T-helper 9 cell (primary cell): ENCODE results near the gene CHAF1B.
"Not testable (repeated sequence)": the region's sequence is repeated elsewhere in the genome, so short reads cannot be mapped to it uniquely, and the experiment has no call there.

Experiments used
- DNase-seq: peaks from one replicate; pipeline ENCODE4 v3.0.0-alpha.2; 2020

The CHAF1B gene

DNA sequence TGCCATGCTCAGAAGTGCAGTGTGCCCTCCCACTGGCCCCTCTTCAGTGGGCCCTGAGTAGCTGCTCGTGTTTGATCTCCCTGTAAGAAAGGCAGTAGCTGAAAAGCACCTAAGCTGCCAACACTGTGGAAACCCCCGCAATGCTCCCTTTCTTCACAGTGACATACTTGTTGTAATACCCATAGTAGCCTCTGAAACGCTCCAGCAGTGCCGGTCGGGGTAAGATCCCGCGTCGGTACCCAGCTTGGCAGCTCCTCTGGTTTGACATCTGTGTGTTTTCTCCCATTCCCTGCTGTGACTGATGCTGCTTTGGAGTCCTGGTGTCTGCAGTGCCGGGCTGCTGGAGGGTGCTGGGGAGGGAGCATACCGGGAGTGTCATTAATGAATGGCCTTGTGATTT, 3.6 kb downstream of the CHAF1B start:
- no peak for DNase-seq

DNA sequence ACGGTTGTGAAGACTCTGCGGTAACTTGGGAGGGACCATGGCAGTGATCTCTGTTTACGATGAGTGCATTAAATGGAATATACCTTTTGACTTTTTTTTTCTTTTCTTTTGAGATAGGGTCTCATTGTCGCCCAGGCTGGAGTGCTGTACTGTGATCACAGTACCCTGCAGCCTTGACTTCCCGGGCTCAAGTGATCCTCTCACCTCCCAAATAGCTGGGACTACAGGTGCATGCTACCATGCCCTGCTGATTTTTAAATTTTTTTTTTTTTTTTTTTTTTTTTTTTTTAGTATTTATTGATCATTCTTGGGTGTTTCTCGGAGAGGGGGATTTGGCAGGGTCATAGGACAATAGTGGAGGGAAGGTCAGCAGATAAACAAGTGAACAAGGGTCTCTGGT, 6.5 kb downstream of the CHAF1B start:
- not testable (repeated sequence) for DNase-seq

GRCh38 chr21:36395353-36396111, 10.3 kb downstream of the CHAF1B start:
- DNase-seq: no peak

DNA sequence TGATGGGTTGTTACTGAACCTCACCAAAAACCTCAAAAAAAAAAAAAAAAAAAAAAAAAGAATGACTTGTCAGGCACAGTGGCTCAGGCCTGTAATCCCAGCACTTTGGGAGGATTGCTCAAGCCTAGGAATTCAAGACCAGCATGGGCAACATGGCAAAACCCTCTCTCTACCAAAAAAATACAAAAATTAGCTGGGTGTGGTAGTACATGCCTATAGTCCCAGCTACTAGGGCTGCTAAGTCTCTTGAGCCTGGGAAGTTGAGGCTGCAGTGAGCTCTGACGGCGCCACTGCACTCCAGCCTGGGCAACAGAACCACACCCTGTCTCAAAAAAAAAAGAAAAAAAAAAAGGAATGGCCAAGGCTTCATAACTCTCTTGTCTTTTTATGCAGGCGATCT, 11.1 kb downstream of the CHAF1B start:
- DNase-seq: no peak

- DNase-seq: no peak
Measured at GRCh38 chr21:36396971-36397370, 11.8 kb downstream of the CHAF1B start.

GRCh38 chr21:36397606-36398005, 12.4 kb downstream of the CHAF1B start:
- DNase-seq: no peak

DNA sequence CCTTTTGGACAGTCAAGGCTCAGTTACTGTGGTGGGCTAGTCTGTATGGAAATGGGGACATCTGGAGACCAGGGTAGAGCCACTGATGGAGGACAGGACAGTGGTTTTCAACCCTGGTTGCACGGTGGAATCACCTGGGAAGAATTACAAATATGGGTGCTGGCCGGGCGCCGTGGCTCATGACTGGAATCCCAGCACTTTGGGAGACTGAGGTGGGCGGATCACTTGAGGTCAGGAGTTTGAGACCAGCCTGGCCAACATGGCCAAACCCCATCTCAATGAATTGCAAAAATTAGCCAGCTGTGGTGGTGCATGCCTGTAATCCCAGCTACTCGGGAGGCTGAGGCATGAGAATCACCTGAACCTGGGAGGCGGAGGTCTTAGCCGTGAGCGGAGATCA, 14.5 kb downstream of the CHAF1B start:
- DNase-seq: not testable (repeated sequence)

DNA sequence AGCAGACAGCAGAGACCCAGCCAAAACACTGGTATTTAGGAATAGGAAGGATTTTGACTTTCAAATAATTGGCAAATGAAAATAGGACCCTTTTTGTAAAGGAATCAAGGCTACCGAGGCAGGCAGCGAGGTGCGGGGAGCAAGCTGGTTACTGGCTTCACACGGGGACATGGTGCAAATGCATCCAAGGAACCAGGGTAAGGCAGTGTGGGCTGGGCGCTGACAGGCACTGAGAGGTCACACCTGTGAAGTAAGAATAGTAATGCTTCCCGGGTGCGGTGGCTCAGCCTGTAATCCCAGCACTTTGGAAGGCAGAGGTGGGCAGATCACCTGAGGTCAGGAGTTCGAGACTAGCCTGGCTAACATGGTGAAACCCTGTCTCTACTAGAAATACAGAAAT, 15.5 kb downstream of the CHAF1B start:
- DNase-seq: no peak

- DNase-seq: no peak
Measured at GRCh38 chr21:36402339-36402738, 17.1 kb downstream of the CHAF1B start.

- no peak for DNase-seq
Measured at GRCh38 chr21:36403713-36404112, 18.5 kb downstream of the CHAF1B start.

DNA sequence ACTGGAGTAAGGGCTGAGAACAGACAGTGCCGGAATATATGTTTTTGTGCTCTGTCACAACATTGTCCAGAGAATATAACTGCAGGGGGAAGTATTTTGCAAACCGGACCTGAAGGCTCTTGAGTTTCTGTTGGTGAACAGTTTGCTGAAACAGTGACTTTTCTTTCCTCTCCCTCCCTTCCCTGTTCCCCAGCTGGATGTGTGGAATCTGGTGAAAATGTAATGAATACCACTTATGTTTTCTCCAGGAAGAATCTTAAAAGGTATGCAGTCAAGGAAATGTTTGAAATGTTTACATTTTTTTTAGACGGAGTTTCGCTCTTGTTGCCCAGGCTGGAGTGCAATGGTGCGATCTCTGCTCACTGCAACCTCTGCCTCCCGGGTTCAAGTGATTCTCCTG, 23.4 kb downstream of the CHAF1B start:
- no peak for DNase-seq

- DNase-seq: no peak
Measured at GRCh38 chr21:36411301-36411700, 26.1 kb downstream of the CHAF1B start.

DNA sequence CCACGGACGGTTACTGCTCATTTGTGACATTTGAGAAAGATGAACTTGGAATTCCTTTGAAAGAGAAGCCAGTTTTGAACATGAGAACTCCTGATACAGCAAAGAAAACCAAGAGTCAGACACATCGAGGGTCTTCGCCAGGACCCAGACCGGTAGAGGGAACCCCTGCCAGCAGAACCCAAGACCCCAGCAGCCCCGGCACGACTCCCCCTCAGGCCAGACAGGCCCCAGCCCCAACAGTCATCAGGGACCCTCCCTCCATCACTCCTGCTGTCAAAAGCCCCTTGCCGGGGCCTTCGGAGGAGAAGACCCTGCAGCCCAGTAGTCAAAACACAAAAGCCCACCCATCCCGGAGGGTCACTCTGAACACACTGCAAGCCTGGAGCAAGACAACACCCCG, 27.7 kb downstream of the CHAF1B start:
- no peak for DNase-seq

DNA sequence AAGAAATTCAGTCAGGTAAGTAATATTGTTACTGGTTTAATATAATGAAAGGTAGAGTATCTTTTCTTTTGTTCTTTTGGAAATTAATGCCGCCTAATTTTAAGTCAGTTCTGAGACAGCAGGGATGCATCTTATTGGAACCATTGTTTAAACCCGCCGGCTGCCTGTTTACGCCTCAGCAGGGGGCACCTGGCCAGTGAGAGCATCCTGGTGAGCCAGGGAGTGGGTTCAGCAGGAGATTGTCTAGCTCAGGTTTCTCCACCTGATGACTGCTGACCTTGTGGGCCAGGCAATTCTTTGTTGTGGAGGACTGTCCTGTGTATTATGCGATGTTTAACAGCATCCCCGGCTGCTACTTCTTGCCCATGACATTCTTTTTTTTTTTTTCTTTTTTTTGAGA, 30.2 kb downstream of the CHAF1B start:
- DNase-seq: no peak

DNA sequence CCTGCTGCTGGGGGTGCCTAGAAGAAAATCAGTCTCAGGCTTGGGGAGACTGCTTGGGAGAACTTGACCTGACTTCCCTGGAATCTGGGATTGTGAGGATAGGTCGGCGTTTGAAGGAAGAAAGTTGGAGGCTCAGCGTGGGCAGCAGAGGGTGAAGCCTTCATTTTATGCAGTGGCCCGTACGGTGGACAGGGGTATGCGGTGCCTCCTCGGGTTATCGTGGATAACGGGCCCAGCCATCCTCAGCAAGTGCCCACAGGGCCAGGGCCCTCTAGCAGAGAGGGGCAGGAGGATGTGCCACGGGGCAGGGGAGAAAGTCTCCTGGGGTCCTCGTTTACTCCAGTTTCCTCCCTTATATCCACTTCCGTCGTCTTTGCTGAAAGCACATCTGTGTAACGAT, 34.0 kb downstream of the CHAF1B start:
- no peak for DNase-seq

DNA sequence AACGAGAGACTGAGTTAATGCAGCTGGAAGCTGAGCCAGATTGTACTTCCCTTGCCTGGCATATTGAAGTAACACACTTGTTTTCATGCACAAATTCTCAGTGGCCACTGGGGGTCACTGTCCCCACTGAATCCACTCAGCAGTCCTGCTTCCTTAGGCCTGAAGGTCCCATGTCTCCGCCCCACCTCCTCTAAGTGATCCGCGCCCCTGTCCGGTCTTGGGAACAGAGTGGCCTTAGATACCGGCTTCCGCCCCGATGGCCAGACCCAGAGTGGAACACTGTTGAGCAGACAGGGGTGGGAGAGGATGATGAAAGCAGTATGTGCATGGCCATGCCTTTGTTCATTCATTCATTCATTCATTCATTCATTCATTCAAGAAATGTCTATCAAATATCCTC, 34.8 kb downstream of the CHAF1B start:
- no peak for DNase-seq

GRCh38 chr21:36420571-36421339, 35.6 kb downstream of the CHAF1B start:
- DNase-seq: no peak

- DNase-seq: peak; percentile 6
Measured at GRCh38 chr21:36422279-36423098, 37.3 kb downstream of the CHAF1B start.

DNA sequence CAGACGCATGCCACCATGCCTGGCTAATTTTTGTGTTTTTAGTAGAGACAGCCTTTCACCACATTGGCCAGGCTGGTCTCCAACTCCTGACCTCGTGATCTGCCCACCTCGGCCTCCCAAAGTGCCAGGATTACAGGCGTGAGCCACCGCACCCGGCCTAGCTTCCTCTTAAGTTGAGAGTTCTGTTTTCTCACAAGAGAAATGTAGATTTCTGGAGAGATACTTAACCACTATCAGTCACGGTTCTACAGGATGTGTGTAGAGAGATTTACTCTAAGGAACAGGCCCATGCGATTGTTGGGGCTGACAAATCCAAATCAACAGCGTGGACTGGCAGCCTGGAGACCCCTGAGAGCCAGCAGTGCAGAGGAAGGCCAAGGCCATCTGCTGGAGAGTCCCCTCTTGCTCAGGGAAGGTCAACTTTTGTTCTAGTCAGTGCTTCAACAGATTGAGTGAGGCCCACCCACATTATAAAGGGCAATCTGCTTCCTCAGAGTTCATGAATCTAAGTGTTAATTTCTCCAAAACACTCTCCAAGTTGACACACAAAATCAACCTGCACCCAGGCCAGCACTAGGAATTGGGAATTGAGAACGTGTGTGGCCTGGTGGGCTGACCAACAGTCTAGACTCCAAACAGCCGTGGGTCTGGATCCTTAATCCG, 38.7 kb downstream of the CHAF1B start:
- no peak for DNase-seq

GRCh38 chr21:36424592-36424991, 39.4 kb downstream of the CHAF1B start:
- no peak for DNase-seq

GRCh38 chr21:36425286-36425685, 40.1 kb downstream of the CHAF1B start:
- DNase-seq: no peak

DNA sequence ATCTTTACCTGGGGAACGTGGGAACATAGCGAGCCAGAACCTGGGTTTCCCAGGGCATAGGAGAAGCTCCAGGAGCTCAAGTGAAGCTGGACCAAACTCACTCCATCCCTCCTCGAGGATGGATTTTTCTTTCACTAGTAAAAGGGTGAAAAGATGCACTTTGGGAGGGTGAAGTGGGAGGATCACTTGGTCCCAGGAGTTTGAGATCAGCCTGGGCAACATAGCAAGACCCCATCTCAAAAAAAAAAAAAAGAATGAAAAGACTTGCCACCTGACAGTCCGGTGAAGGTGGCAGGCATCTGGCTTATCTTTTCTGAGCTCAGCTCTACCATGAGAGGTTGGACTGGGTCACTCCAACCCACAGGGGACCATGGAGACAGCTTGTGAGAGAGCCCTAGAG, 42.3 kb downstream of the CHAF1B start:
- no peak for DNase-seq
